Glutamatergic neuron (in vitro differentiated cells): ENCODE measurements around the gene CYP2C19. TPM values are rescaled to one million over a fixed set of nuclear protein-coding genes. Genes with fewer than 3 reads are reported as not detected.
"Not testable (repeated sequence)": the region's sequence is repeated elsewhere in the genome, so short reads cannot be mapped to it uniquely, and the experiment has no call there.

Source experiments
- DNase-seq: peaks from one replicate; pipeline ENCODE4 v3.0.0; 2022
- H3K27ac Mint-ChIP-seq: one replicate; pipeline ENCODE4 v1.8.0; 2020; ENCODE audit warnings: mild to moderate bottlenecking, mixed read lengths, inconsistent platforms; ENCODE audit not compliant: unreplicated experiment
- H3K27me3 Mint-ChIP-seq: one replicate; pipeline ENCODE4 v1.8.0; 2020; ENCODE audit warnings: mild to moderate bottlenecking, moderate library complexity, mixed read lengths, inconsistent platforms; ENCODE audit not compliant: unreplicated experiment
- H3K36me3 Mint-ChIP-seq: one replicate; pipeline ENCODE4 v1.8.0; 2020; ENCODE audit warnings: mild to moderate bottlenecking, mixed read lengths, inconsistent platforms; ENCODE audit not compliant: unreplicated experiment
- H3K4me1 Mint-ChIP-seq: one replicate; pipeline ENCODE4 v1.8.0; 2020; ENCODE audit warnings: mild to moderate bottlenecking, low read depth, mixed read lengths, inconsistent platforms; ENCODE audit not compliant: unreplicated experiment
- H3K4me3 Mint-ChIP-seq: one replicate; pipeline ENCODE4 v1.8.0; 2020; ENCODE audit warnings: mild to moderate bottlenecking, mixed read lengths, inconsistent platforms; ENCODE audit not compliant: unreplicated experiment
- H3K9me3 Mint-ChIP-seq: one replicate; pipeline ENCODE4 v1.8.0; 2020; ENCODE audit warnings: mild to moderate bottlenecking, moderate library complexity, mixed read lengths, inconsistent platforms; ENCODE audit not compliant: unreplicated experiment
- total RNA-seq: library from RNA; stranded (reverse); fragmentation: NEBNext Ultra II Directional; extraction: Animal tissue kit (Norgen Biotek cat#: 25700); gene quantifications from one replicate; pipeline ENCODE4 v1.2.1, GENCODE V29; 2021; ENCODE audit not compliant: unreplicated experiment
- TF ChIP-seq, protein P1 (sequence below): fragments of 200-600 bp; sonication (generic); IDR thresholded peaks from one replicate; pipeline ENCODE4 v1.5.0; 2021; ENCODE audit not compliant: partially characterized antibody, unreplicated experiment

The CYP2C19 gene
- total RNA-seq, 1 donor from 2014 or later = not detected

DNA sequence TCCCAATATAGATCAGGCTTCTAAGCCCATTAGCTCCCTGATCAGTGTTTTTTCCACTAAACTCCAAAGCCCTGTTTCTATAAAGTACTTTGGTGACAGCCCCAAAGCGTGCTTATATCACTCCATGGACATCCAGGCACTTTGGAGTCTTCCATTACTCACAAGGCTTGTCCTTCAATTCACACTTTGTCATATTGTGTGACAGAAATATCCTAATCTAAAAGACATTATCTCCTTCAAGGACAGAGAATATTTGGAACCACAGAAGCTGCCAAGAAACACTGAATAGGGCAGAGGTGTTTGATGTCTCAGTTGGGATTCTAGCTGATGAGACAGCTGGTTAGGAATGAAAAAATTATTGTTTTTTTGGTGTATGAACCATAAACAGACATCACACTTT lies 18.4 kb downstream of the CYP2C19 start:
- TF ChIP-seq, protein P1, sequence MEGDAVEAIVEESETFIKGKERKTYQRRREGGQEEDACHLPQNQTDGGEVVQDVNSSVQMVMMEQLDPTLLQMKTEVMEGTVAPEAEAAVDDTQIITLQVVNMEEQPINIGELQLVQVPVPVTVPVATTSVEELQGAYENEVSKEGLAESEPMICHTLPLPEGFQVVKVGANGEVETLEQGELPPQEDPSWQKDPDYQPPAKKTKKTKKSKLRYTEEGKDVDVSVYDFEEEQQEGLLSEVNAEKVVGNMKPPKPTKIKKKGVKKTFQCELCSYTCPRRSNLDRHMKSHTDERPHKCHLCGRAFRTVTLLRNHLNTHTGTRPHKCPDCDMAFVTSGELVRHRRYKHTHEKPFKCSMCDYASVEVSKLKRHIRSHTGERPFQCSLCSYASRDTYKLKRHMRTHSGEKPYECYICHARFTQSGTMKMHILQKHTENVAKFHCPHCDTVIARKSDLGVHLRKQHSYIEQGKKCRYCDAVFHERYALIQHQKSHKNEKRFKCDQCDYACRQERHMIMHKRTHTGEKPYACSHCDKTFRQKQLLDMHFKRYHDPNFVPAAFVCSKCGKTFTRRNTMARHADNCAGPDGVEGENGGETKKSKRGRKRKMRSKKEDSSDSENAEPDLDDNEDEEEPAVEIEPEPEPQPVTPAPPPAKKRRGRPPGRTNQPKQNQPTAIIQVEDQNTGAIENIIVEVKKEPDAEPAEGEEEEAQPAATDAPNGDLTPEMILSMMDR = no peak
- no peaks in the 10 kb centered on the region for H3K36me3 Mint-ChIP-seq
- H3K9me3 Mint-ChIP-seq = no peaks in the 10 kb centered on the region
- H3K4me3 Mint-ChIP-seq = no peak overlapping the region
- H3K27me3 Mint-ChIP-seq = no peaks in the 10 kb centered on the region
- no peak for DNase-seq
- no peak overlapping the region for H3K27ac Mint-ChIP-seq
- H3K4me1 Mint-ChIP-seq = no peaks in the 10 kb centered on the region

DNA sequence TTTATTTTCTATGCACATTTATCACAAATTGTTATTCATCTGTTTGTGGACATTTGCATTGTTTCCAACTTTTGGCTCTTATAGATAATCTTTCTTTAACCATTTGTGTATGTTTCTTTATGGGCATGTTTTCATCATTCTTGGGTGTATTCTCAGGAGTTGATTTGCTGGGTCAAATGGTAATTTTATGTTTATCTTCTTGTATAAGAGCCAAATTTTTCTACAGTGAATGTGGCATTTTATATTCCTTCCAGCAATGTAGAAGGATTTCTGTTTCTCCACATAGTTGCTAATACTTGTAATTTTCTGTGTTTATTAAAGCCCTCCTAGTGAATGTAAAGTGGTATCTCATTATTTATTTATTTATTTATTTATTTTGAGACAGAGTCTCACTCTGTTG lies 21.8 kb downstream of the CYP2C19 start:
- Mint-ChIP-seq H3K4me1 (no peaks in the 10 kb centered on the region), H3K4me3 (no peak overlapping the region), H3K27ac (no peak overlapping the region), H3K9me3 (no peaks in the 10 kb centered on the region), H3K27me3 (no peaks in the 10 kb centered on the region), H3K36me3 (no peaks in the 10 kb centered on the region)
- DNase-seq = no peak
- TF ChIP-seq, protein P1 = no peak

DNA sequence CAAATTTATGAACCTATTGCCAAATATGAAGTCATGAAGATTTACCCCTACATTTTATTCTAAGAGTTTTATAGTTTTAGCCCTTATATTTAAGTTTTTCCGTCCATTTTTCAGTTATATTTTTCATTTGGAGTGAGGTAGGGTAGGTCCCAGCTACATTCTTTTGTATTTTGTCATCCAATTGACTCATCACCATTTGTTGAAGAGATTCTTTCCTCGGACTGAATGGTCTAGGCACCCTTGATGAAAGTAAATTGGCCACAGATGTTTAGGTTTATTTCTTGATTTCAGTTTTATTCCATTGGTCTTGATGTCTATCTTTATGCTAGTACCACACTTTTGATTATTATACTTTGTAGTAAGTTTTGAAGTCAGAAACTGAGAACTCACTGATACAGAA lies 22.7 kb downstream of the CYP2C19 start:
- no peaks in the 10 kb centered on the region for H3K4me1 Mint-ChIP-seq
- H3K9me3 Mint-ChIP-seq = no peaks in the 10 kb centered on the region
- no peaks in the 10 kb centered on the region for H3K27me3 Mint-ChIP-seq
- H3K36me3 Mint-ChIP-seq = no peaks in the 10 kb centered on the region
- no peak overlapping the region for H3K27ac Mint-ChIP-seq
- H3K4me3 Mint-ChIP-seq = no peak overlapping the region
- no peak for DNase-seq
- TF ChIP-seq, protein P1 = no peak

DNA sequence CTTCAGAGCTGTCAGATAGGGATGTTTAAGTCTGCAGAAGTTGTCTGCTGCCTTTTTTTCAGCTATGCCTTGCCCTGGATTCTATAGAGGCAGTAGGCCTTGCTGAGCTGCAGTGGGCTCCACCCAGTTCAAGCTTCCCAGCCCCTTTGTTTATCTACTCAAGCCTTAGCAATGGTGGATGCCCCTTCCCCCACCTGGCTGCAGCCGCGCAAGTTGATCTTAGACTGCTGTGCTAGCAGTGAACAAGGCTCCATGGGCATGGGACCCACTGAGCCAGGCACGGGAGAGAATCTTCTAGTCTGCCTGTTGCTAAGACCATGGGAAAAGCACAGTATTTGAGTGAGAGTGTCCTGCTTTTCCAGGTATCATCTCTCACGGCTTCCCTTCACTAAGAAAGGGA lies 38.1 kb downstream of the CYP2C19 start:
- not testable (repeated sequence) for H3K36me3 Mint-ChIP-seq, H3K27me3 Mint-ChIP-seq, H3K4me1 Mint-ChIP-seq, H3K27ac Mint-ChIP-seq, H3K4me3 Mint-ChIP-seq, DNase-seq
- peaks cover 11% of the 10 kb centered on the region for H3K9me3 Mint-ChIP-seq

DNA sequence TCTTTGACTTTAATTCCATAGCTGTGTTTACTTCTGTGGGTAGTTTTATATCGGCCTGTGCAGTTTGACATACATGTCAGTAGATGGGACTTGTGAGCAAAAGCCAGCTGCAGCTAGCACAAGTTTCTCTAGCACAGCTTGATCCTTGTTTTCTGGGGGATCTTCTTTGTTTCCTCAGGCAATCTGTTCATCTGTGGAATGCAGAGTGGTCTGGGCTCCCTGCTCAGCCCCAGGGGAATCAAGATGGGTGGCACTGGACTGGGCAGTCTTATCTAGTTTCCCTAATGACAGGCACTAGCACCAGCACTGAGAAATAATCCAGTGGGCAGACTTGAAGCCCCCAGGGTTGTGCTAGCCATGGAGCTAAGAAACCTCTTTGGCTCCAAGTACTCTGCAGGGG lies 40.8 kb downstream of the CYP2C19 start:
- TF ChIP-seq, protein P1 = no peak
- H3K27me3 Mint-ChIP-seq = no peaks in the 10 kb centered on the region
- H3K9me3 Mint-ChIP-seq = peaks cover 11% of the 10 kb centered on the region
- no peak overlapping the region for H3K27ac Mint-ChIP-seq
- H3K4me1 Mint-ChIP-seq = no peaks in the 10 kb centered on the region
- H3K4me3 Mint-ChIP-seq = no peak overlapping the region
- no peak for DNase-seq
- no peaks in the 10 kb centered on the region for H3K36me3 Mint-ChIP-seq

DNA sequence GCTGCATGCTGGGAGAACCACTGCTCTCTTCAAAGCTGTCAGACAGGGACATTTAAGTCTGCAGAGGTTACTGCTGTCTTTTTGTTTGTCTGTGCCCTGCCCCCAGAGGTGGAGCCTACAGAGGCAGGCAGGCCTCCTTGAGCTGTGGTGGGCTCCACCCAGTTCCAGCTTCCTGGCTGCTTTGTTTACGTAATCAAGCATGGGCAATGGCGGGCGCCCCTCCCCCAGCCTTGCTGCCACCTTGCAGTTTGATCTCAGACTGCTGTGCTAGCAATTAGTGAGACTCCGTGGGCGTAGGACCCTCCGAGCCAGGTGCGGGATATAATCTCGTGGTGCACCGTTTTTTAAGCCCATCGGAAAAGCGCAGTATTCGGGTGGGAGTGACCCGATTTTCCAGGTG lies 67.5 kb downstream of the CYP2C19 start:
- H3K4me1 Mint-ChIP-seq, H3K27me3 Mint-ChIP-seq, H3K4me3 Mint-ChIP-seq, H3K36me3 Mint-ChIP-seq, DNase-seq, H3K27ac Mint-ChIP-seq, H3K9me3 Mint-ChIP-seq: not testable (repeated sequence)
